Heart right ventricle (tissue), 16 donors: ENCODE measurements around the gene GON7. TPM values are rescaled to one million over a fixed set of nuclear protein-coding genes. Genes with fewer than 3 reads are reported as not detected.

ENCODE experiments used
- ATAC-seq, 8 donors: fragments of 200-7000 bp; cut with Tn5 transposase; one replicate each; pipeline ENCODE4 v1.9.1; 2020; ENCODE audit warnings: mild to moderate bottlenecking in 8 of 8, moderate library complexity in 8 of 8, moderate number of reproducible peaks in 1 of 8
- DNase-seq, 2 donors: peaks; one replicate each; pipeline ENCODE4 v3.0.0-alpha.2; 2020
- H3K27ac ChIP-seq, 10 donors: fragments of 200-600 bp; sonication (generic) in 2 of 10; one replicate each; pipeline versions ENCODE4 v1.5.0 to v1.8.0; 2020 to 2022; ENCODE audit warnings: mild to moderate bottlenecking in 3 of 10
- H3K27me3 ChIP-seq, 7 donors: fragments of 200-600 bp; one replicate each; pipeline ENCODE4 v1.8.0; 2021 to 2022; ENCODE audit warnings: mild to moderate bottlenecking in 2 of 7
- H3K36me3 ChIP-seq, 9 donors: fragments of 200-600 bp; sonication (generic) in 1 of 9; one replicate each; pipeline versions ENCODE4 v1.5.0 to v1.8.0; 2020 to 2022; ENCODE audit warnings: mild to moderate bottlenecking in 2 of 9
- H3K4me1 ChIP-seq, 9 donors: fragments of 200-600 bp; sonication (generic) in 1 of 9; one replicate each; pipeline versions ENCODE4 v1.5.0 to v1.8.0; 2020 to 2022; ENCODE audit warnings: mild to moderate bottlenecking in 4 of 9
- H3K4me3 ChIP-seq, 10 donors: fragments of 200-600 bp; sonication (generic) in 2 of 10; one replicate each; pipeline versions ENCODE4 v1.5.0 to v1.8.0; 2020 to 2022; ENCODE audit warnings: mild to moderate bottlenecking in 7 of 10, moderate library complexity in 2 of 10
- H3K9me3 ChIP-seq, 11 donors: fragments of 200-600 bp in 10 of 11; sonication (generic) in 2 of 11; one replicate each; pipeline versions ENCODE4 v1.5.0 to v1.8.0; 2013 to 2022; ENCODE audit warnings: mild to moderate bottlenecking in 2 of 11, control low read depth in 1 of 11, moderate library complexity in 1 of 11
- CTCF ChIP-seq, 9 donors: fragments of 200-600 bp; sonication (generic) in 2 of 9; IDR thresholded peaks; one replicate each; pipeline versions ENCODE4 v1.5.0 to v1.8.0; 2021 to 2022; ENCODE audit warnings: antibody characterized with exemption in 9 of 9, mild to moderate bottlenecking in 5 of 9, moderate library complexity in 1 of 9
- WGBS, 2 donors: extraction: QIAGEN DNeasy Blood & Tissue Kit; methylation state at CpG; one replicate each; pipeline ENCODE4 v1.1.7; 2013; ENCODE audit warnings: inconsistent platforms in 1 of 2; 5-methylcytosine and 5-hydroxymethylcytosine counted together
- intact Hi-C, 10 donors: fragments of 100-400 bp; cut with DNase I; formaldehyde crosslinking; loops; one replicate each; pipeline versions ENCODE4 v1.11.1 to v1.14.2; 2022
- polyA plus RNA-seq, 2 donors: library from polyadenylated mRNA; stranded (reverse); fragments of 200-250 nt; gene quantifications; one replicate each; pipeline ENCODE4 v1.2.3, GENCODE V29; 2013
- total RNA-seq, 10 donors: library from RNA; stranded (reverse); fragmentation: NEBNext Ultra II Directional in 3 of 10; extraction: Animal tissue kit (Norgen Biotek cat#: 25700) in 3 of 10; gene quantifications; one replicate each; pipeline versions ENCODE4 v1.2.1 to v1.2.4, GENCODE V29; 2021 to 2023
- donor health status: Arrhythmogenic right ventricular cardiomyopathy.
- donor health status: ischemic (EF 13 %, LVEDD 7.1; RV severe dilation, severe dysfunction).
- donor health status: healthy with polysubstance abuse.
- donor health status: DM: no; HTN: yes; CAD: no.
- donor health status: DM: no; HTN: no; CAD: no.
- donor health status: ischemic (EF 25% LVEDD 6.9; RV normal size, moderate dysfunction).
- donor health status: ischemic (EF 25% LVEDD 5.7; RV mildly dilated, moderate dysfunction).
- donor health status: healthy.
- donor health status: DM: yes; HTN: yes; CAD: no.
- donor health status: Ischemic cardiomyopathy.
- donor health status: ischemic (EF 35%, LVEDD 5.7; RV mildly dilated, moderate dysfunction).
- donor health status: nonischemic (EF 11% LVEDD 7.7; RV severe dilation, severe dysfunction).
- donor health status: DM: yes; HTN: yes; CAD: no.
- donor health status: PGD.
- donor health status: ischemic (EF 29% LVEDD 5.4; RV normal size, mild dysfunction).
- donor health status: nonischemic (EF 23%, LVEDD 6.1; RV moderate dilation, normal function).

Gene GON7
- total and polyA plus RNA-seq, 12 donors, result 9.9 to 20.1 (median 15.1) TPM

DNA sequence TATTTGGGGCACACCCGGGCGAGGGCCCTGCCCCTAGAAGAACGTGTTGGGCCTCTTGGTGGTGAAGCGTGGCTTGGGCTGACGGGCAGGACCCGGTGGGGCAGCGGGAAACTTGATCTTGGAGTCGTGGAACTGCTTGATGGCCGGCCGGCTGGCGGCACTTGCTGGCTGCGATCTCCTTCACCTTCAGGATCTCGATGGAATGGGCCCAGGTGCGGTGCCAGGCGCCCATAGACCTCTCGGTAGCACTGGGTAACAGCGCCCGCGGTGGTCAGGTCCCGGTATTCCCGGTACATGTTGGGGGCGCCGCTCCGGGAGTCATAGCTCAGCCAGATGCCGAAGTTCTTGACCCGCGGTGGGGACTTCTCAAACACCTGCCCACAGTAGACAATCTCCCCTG lies 16.7 kb upstream of the GON7 start:
- Histone ChIP-seq H3K4me3 (no peak overlapping the region), H3K27me3 (no peaks in the 10 kb centered on the region), H3K4me1 (no peaks in the 10 kb centered on the region), H3K9me3 (no peaks in the 10 kb centered on the region), H3K36me3 (peaks cover 0 to 99% (median 64%) of the 10 kb centered on the region in 9 donors), H3K27ac (no peak overlapping the region)
- WGBS, 2 donors, result 97 to 98% methylated on average over 27 of the region's 27 CpGs
- intact Hi-C loops, result no loop called here
- ATAC-seq (no peak), DNase-seq (no peak)
- TF ChIP-seq CTCF (IDR thresholded peaks at IDR 0.05), result no peak

GRCh38 chr14:93220509-93220908 lies 13.6 kb upstream of the GON7 start:
- Histone ChIP-seq H3K9me3 (no peaks in the 10 kb centered on the region), H3K4me3 (no peak overlapping the region), H3K27me3 (no peaks in the 10 kb centered on the region), H3K4me1 (no peaks in the 10 kb centered on the region), H3K36me3 (peaks cover 0 to 100% (median 60%) of the 10 kb centered on the region in 9 donors), H3K27ac (no peak overlapping the region)
- no peak for TF ChIP-seq CTCF (IDR thresholded peaks at IDR 0.05)
- ATAC-seq (no peak), DNase-seq (no peak)
- intact Hi-C loops, result no loop called here

DNA sequence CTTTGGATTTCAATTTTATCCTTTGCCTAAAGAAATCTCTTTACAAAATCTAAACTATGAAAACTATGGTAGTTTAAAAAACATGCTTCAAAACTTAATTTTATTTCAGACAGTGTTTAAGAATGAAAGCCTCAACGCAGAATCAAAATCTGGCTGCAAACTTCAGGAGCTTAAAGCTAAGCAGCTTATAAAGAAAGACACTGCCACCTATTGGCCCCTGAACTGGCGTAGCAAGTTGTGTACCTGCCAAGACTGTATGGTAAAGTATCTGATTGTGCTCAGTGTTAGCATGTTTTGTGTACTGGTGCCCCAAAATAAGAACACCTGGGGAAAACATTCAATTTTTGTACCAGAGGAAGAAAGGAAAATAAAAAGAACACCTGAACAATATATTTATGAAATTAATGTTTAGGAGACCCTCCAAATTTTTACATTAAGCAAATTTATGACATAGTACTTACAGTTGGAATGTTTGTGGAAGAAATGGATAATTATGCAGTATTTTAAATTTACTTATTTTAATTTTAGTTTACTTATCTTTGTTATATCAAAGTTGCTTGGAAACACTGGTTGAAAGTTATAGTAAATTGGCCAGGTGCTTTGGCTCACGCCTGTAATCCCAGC lies 12.3 kb upstream of the GON7 start:
- peak in 4 of 8 donors; percentile 33 to 63 (median 59) for ATAC-seq
- Histone ChIP-seq H3K27ac (no peak overlapping the region), H3K4me1 (no peaks in the 10 kb centered on the region), H3K36me3 (peaks cover 0 to 100% (median 66%) of the 10 kb centered on the region in 9 donors), H3K27me3 (no peaks in the 10 kb centered on the region), H3K9me3 (no peaks in the 10 kb centered on the region), H3K4me3 (no peak overlapping the region)
- intact Hi-C loops, result loop anchor here in 3 of 10 donors (10.0 kb wide), 1 partner anchor 396 kb away; no protein-coding TSS in a partner anchor
- 51 to 52% methylated on average over 3 of the region's 3 CpGs for WGBS, 2 donors
- peak in 8 of 9 donors; percentile 18 to 64 (median 57) for TF ChIP-seq CTCF (IDR thresholded peaks at IDR 0.05)
- DNase-seq, result peak in 1 of 2 donors; percentile 28

DNA sequence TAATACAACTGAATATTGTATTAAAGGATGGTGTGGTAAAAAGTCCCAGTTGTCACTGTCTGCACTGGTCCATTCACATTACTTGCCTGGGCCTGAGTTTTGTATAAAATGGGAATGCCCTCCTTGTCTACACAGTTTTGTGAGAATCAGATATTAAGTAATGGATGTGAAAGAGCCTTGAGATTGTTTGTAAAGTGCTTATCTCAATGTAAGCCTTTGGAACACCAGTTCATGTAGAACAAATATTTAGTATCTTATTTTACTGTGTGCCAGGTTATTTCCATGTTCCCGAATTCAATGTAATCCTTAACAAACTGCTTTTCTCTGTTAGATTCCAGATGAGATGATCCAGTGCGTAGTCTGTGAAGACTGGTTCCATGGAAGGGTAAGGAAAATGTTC lies 7.7 kb upstream of the GON7 start:
- 97 to 99% methylated on average over 2 of the region's 2 CpGs for WGBS, 2 donors
- DNase-seq (no peak), ATAC-seq (no peak)
- Histone ChIP-seq H3K36me3 (peaks cover 0 to 99% (median 47%) of the 10 kb centered on the region in 9 donors), H3K27me3 (no peaks in the 10 kb centered on the region), H3K9me3 (no peaks in the 10 kb centered on the region), H3K4me1 (peaks cover 0 to 5% (median under 1%) of the 10 kb centered on the region in 9 donors), H3K27ac (no peak overlapping the region), H3K4me3 (no peak overlapping the region)
- TF ChIP-seq CTCF (IDR thresholded peaks at IDR 0.05), result no peak
- intact Hi-C loops, result loop anchor here in 3 of 10 donors (10.0 kb wide), 1 partner anchor 400 kb away; no protein-coding TSS in a partner anchor
